RCC 7860 (cell line): ENCODE measurements around the gene CR1.
"Not testable (repeated sequence)": the region's sequence is repeated elsewhere in the genome, so short reads cannot be mapped to it uniquely, and the experiment has no call there.

ENCODE experiments used
- DNase-seq: peaks from one replicate; pipeline ENCODE4 v3.0.0-alpha.2; 2015; ENCODE audit warnings: low spot score
- FAIRE-seq: peaks from 2 replicates; lab custom pipeline; 2012; peaks lifted over from hg19 to GRCh38; lab: Jason Lieb, UNC

The CR1 gene

GRCh38 chr1:207578796-207579435, 83.0 kb downstream of the CR1 start:
- DNase-seq (no peak), FAIRE-seq (no peak)

GRCh38 chr1:207579436-207579799, 83.5 kb downstream of the CR1 start:
- FAIRE-seq (no peak), DNase-seq (peak; percentile 50)

GRCh38 chr1:207581496-207582153, 85.7 kb downstream of the CR1 start:
- DNase-seq (no peak), FAIRE-seq (no peak)

GRCh38 chr1:207589506-207589905, 93.5 kb downstream of the CR1 start:
- not testable (repeated sequence) for DNase-seq, FAIRE-seq

- not testable (repeated sequence) for FAIRE-seq, DNase-seq
These were observed 95.2 kb downstream of the CR1 start for GRCh38 chr1:207591205-207591604.

- FAIRE-seq: not testable (repeated sequence)
These were observed 98.1 kb downstream of the CR1 start for GRCh38 chr1:207594095-207594494.

GRCh38 chr1:207603777-207604176, 107.8 kb downstream of the CR1 start:
- DNase-seq: no peak
- peak; percentile 33 for FAIRE-seq

More at GRCh38 chr1:207594095-207594494, 98.1 kb downstream of the CR1 start:
- DNase-seq: not testable (repeated sequence)

- no peak for FAIRE-seq
These were observed 109.7 kb downstream of the CR1 start for GRCh38 chr1:207605444-207606361.

GRCh38 chr1:207606362-207606755, 110.4 kb downstream of the CR1 start:
- no peak for DNase-seq
- FAIRE-seq: no peak

More at GRCh38 chr1:207605444-207606361, 109.7 kb downstream of the CR1 start:
- DNase-seq: no peak

- no peak for DNase-seq
- FAIRE-seq: no peak
These were observed 116.8 kb downstream of the CR1 start for GRCh38 chr1:207612762-207613161.

GRCh38 chr1:207619871-207620542, 124.0 kb downstream of the CR1 start:
- peak; percentile 48 for DNase-seq
- no peak for FAIRE-seq

GRCh38 chr1:207620543-207620893, 124.6 kb downstream of the CR1 start:
- peak; percentile 66 for FAIRE-seq

GRCh38 chr1:207625504-207626071, 129.6 kb downstream of the CR1 start:
- FAIRE-seq, DNase-seq: not testable (repeated sequence)

More at GRCh38 chr1:207620543-207620893, 124.6 kb downstream of the CR1 start:
- DNase-seq: no peak

GRCh38 chr1:207626972-207627337, 131.0 kb downstream of the CR1 start:
- DNase-seq: no peak
- FAIRE-seq: no peak

GRCh38 chr1:207627496-207627895, 131.5 kb downstream of the CR1 start:
- FAIRE-seq: no peak

GRCh38 chr1:207628776-207629175, 132.8 kb downstream of the CR1 start:
- DNase-seq (no peak), FAIRE-seq (no peak)

More at GRCh38 chr1:207627496-207627895, 131.5 kb downstream of the CR1 start:
- DNase-seq: no peak

- no peak for FAIRE-seq
- no peak for DNase-seq
These were observed 135.2 kb downstream of the CR1 start for GRCh38 chr1:207631137-207631536.

- FAIRE-seq: no peak
- no peak for DNase-seq
These were observed 137.3 kb downstream of the CR1 start for GRCh38 chr1:207633226-207633625.

- not testable (repeated sequence) for DNase-seq, FAIRE-seq
These were observed 137.8 kb downstream of the CR1 start for GRCh38 chr1:207633699-207634289.

- FAIRE-seq, DNase-seq: not testable (repeated sequence)
These were observed 138.3 kb downstream of the CR1 start for GRCh38 chr1:207634293-207634692.
